OCI-LY1 (cell line): ENCODE results near the gene WHRN.

Experiments
- H2AFZ ChIP-seq: fragments of 200-600 bp; sonication (generic), shearing (Covaris generic); 2 replicates; pipeline ENCODE4 v1.6.0; 2014; ENCODE audit warnings: antibody characterized with exemption, mild to moderate bottlenecking, low read length
- H3F3A ChIP-seq: fragments of 200-600 bp; sonication (generic), shearing (Covaris generic); 2 replicates; pipeline ENCODE4 v1.6.0; 2014; ENCODE audit warnings: mild to moderate bottlenecking, antibody characterized with exemption, low read length, moderate library complexity; ENCODE audit not compliant: insufficient read depth
- H3K27ac ChIP-seq: fragments of 200-600 bp; sonication (generic); 2 replicates; pipeline ENCODE4 v1.5.1; 2014; ENCODE audit warnings: low read length, mixed run types, mild to moderate bottlenecking, low read depth; ENCODE audit not compliant: poor library complexity, severe bottlenecking
- H3K27me3 ChIP-seq: fragments of 200-600 bp; sonication (generic); 2 replicates; pipeline ENCODE4 v1.6.0; 2014; ENCODE audit warnings: antibody characterized with exemption, mild to moderate bottlenecking, low read length, moderate library complexity; ENCODE audit not compliant: insufficient read depth
- H3K36me3 ChIP-seq: fragments of 200-600 bp; sonication (generic); 2 replicates; pipeline ENCODE4 v1.6.1; 2014; ENCODE audit warnings: mild to moderate bottlenecking, antibody characterized with exemption, low read length, moderate library complexity, mixed read lengths; ENCODE audit not compliant: insufficient read depth
- H3K4me1 ChIP-seq: fragments of 200-600 bp; sonication (generic); 2 replicates; pipeline ENCODE4 v1.5.1; 2014; ENCODE audit warnings: mild to moderate bottlenecking, low read length, moderate library complexity; ENCODE audit not compliant: insufficient read depth, severe bottlenecking
- H3K4me2 ChIP-seq: fragments of 200-600 bp; sonication (generic), shearing (Covaris generic); 2 replicates; pipeline ENCODE4 v1.6.1; 2014; ENCODE audit warnings: low read length
- H3K4me3 ChIP-seq: fragments of 200-600 bp; sonication (generic); 2 replicates; pipeline ENCODE4 v1.5.1; 2014; ENCODE audit warnings: low read length, low read depth, mild to moderate bottlenecking, mixed read lengths; ENCODE audit not compliant: poor library complexity, severe bottlenecking
- H3K79me2 ChIP-seq: fragments of 200-600 bp; shearing (Covaris generic); 2 replicates; pipeline ENCODE4 v1.6.1; 2016; ENCODE audit warnings: mixed run types, low read length, mixed read lengths; ENCODE audit not compliant: insufficient read depth
- H3K9ac ChIP-seq: fragments of 200-600 bp; sonication (generic), shearing (Covaris generic); 2 replicates; pipeline ENCODE4 v1.6.1; 2014; ENCODE audit warnings: mild to moderate bottlenecking, low read length, mixed read lengths
- H3K9me2 ChIP-seq: fragments of 200-600 bp; sonication (generic), shearing (Covaris generic); 2 replicates; pipeline ENCODE4 v1.6.1; 2014; ENCODE audit warnings: low read depth, mild to moderate bottlenecking, low read length, mixed read lengths
- H3K9me3 ChIP-seq: fragments of 200-600 bp; shearing (Covaris generic); 2 replicates; pipeline ENCODE4 v1.6.1; 2014; ENCODE audit warnings: low read length, mixed read lengths
- H4K20me1 ChIP-seq: fragments of 200-600 bp; sonication (generic), shearing (Covaris generic); 2 replicates; pipeline ENCODE4 v1.6.0; 2016; ENCODE audit warnings: mild to moderate bottlenecking, low read length; ENCODE audit not compliant: insufficient read depth
- EZH2 ChIP-seq: fragments of 200-600 bp; sonication (generic), shearing (Covaris generic); IDR thresholded peaks from 2 replicates; pipeline ENCODE4 v1.8.0; 2017; ENCODE audit warnings: borderline replicate concordance, mixed run types, mild to moderate bottlenecking, antibody characterized with exemption, low read length, moderate library complexity, mixed read lengths
- TF ChIP-seq, protein P1 (sequence below): fragments of 200-600 bp; sonication (generic), shearing (Covaris generic); IDR thresholded peaks from 2 replicates; pipeline ENCODE4 v1.5.1; 2017; ENCODE audit warnings: mild to moderate bottlenecking, antibody characterized with exemption, low read length, moderate library complexity, mixed read lengths

WHRN gene

DNA sequence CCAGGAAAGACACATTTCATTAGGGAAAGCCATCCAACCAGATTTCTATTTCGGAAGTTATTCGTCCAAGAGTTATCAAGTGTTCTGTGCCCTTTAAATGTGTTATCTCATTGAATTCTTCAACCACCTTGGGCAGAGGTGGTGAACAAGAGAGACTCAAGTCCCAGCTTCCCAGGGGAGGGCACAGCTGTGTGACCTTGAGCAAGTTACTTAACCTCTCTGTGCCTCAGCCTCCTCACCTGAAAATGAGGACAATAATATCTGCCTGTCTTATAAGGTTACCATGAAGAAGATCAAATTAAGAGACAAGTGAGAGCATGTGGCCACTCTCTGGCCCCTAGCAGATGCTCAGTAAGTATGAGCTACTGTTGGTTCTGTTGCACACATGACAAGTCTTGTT, 37.4 kb downstream of the WHRN start:
- Histone ChIP-seq H3K9me3 (no peaks in the 10 kb centered on the region), H3F3A (no peaks in the 10 kb centered on the region), H4K20me1 (no peaks in the 10 kb centered on the region), H3K4me2 (no peak overlapping the region), H3K79me2 (no peaks in the 10 kb centered on the region), H3K4me1 (no peaks in the 10 kb centered on the region), H2AFZ (no peak overlapping the region), H3K27ac (no peak overlapping the region), H3K36me3 (no peaks in the 10 kb centered on the region), H3K9me2 (no peaks in the 10 kb centered on the region), H3K9ac (no peak overlapping the region), H3K27me3 (peaks cover 7% of the 10 kb centered on the region; the same call in 1 of the 2 replicates), H3K4me3 (no peak overlapping the region)
- no peak for TF ChIP-seq EZH2
- TF ChIP-seq, protein P1, sequence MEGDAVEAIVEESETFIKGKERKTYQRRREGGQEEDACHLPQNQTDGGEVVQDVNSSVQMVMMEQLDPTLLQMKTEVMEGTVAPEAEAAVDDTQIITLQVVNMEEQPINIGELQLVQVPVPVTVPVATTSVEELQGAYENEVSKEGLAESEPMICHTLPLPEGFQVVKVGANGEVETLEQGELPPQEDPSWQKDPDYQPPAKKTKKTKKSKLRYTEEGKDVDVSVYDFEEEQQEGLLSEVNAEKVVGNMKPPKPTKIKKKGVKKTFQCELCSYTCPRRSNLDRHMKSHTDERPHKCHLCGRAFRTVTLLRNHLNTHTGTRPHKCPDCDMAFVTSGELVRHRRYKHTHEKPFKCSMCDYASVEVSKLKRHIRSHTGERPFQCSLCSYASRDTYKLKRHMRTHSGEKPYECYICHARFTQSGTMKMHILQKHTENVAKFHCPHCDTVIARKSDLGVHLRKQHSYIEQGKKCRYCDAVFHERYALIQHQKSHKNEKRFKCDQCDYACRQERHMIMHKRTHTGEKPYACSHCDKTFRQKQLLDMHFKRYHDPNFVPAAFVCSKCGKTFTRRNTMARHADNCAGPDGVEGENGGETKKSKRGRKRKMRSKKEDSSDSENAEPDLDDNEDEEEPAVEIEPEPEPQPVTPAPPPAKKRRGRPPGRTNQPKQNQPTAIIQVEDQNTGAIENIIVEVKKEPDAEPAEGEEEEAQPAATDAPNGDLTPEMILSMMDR = no peak

DNA sequence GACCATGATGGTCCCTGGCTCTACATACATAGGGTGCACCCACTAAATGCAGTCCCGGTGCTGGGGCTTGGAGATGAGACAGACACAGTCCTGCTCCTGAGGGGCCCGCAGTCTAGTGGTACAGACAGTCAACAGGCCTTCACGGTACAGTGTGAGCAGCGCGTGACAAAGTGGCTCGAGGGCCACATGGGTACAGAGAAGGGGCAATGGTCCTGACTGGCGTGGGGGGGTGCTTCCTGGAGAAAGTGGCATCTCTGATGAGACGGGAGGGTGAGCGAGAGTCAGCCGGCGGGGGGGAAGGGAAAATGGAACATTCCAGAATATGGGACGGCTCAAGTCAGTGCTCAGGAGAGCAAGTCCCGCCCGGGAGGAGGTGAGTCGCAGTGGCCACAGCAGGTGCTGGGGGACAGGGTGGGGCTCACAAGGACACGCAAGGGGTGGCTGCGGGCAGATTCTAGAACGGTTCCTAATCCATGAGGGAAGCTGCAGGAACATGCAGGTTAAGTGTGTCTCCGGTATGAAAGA, 38.0 kb downstream of the WHRN start:
- no peaks in the 10 kb centered on the region for H3K4me1 ChIP-seq
- H3K36me3 ChIP-seq = no peaks in the 10 kb centered on the region
- no peaks in the 10 kb centered on the region for H3K9me2 ChIP-seq
- H4K20me1 ChIP-seq = no peaks in the 10 kb centered on the region
- H3K9ac ChIP-seq = no peak overlapping the region
- H3K4me2 ChIP-seq = no peak overlapping the region
- peaks cover 7% of the 10 kb centered on the region; the same call in 1 of the 2 replicates for H3K27me3 ChIP-seq
- H3K79me2 ChIP-seq = no peaks in the 10 kb centered on the region
- no peak overlapping the region for H3K27ac ChIP-seq
- no peaks in the 10 kb centered on the region for H3F3A ChIP-seq
- H3K9me3 ChIP-seq = no peaks in the 10 kb centered on the region
- no peak overlapping the region for H2AFZ ChIP-seq
- no peak for TF ChIP-seq EZH2
- TF ChIP-seq, protein P1 = no peak
- no peak overlapping the region for H3K4me3 ChIP-seq

DNA sequence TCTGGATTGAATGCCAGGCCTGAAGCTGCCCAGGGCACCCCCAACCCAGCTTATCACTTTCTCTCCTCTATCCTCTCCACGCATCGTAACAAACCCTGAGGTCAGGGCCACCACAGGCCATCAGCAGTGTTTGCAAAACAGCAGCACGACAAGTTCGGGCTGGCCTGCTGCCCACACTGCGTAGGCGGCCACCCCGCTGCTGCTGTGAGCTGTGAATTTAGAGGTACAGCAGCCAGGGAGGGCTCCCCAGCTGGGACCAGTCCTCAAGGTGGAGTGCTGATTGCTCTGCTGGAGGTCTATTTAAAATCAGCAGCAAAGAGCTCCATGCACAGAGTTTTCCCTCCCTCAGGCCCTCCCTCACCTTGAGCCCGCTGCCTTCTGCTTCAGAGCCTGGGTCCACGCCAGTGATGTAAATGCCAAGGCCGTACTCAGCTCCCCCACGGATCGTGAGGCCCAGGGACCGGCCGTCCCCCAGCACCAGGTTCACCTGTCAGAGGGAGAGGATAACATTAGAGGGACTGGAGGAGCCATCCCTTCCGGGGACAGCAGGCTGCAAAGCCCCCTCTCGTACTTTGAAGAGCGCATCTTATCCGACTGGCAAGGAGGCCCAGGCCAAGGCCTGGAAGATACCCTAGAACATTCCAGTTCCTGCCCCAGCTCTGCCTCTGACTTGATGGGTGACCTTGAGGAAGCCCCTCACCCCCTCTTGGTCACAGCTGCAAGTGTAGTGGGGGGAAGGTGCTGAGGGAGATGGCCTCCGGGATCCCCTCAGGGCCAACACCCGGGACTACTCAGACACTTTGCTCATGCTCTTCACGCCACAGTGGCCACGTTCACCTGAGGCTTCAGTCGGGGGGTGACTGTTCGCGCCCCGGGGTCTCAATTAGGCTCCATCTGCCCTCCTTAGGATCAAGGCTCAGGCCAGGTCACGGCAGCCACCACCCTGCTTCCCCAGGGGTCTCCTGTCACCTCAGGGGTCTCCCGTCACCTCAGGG, 39.1 kb downstream of the WHRN start:
- Histone ChIP-seq H3K9me3 (no peaks in the 10 kb centered on the region), H3K79me2 (no peaks in the 10 kb centered on the region), H2AFZ (no peak overlapping the region), H3K27ac (no peak overlapping the region), H3K9ac (no peak overlapping the region), H3K4me1 (no peaks in the 10 kb centered on the region), H3K4me2 (no peak overlapping the region), H3K9me2 (no peaks in the 10 kb centered on the region), H3K27me3 (peaks cover 7% of the 10 kb centered on the region; the same call in 1 of the 2 replicates), H3F3A (no peaks in the 10 kb centered on the region), H3K4me3 (no peak overlapping the region), H3K36me3 (no peaks in the 10 kb centered on the region), H4K20me1 (no peaks in the 10 kb centered on the region)
- TF ChIP-seq EZH2 = no peak
- TF ChIP-seq, protein P1 = no peak
